Right renal cortex interstitium (tissue), 3 donors: ENCODE measurements around the gene LRRC36. TPM values are rescaled to one million over a fixed set of nuclear protein-coding genes. Genes with fewer than 3 reads are reported as not detected.
"Not testable (repeated sequence)": the region's sequence is repeated elsewhere in the genome, so short reads cannot be mapped to it uniquely, and the experiment has no call there.

Experiments
- DNase-seq, 3 donors: peaks; one replicate each; pipeline ENCODE4 v3.0.0-alpha.2; 2013; ENCODE audit warnings: low read depth in 3 of 3, low spot score in 2 of 3
- polyA plus RNA-seq, 3 donors: library from polyadenylated mRNA; unstranded; fragments of 120-200 nt; gene quantifications; one replicate each; pipeline ENCODE4 v1.2.1, GENCODE V29; 2013; ENCODE audit not compliant: insufficient read length in 3 of 3

The LRRC36 gene
- polyA plus RNA-seq, 3 donors = 3.2 to 4.6 (median 3.7) TPM

DNA sequence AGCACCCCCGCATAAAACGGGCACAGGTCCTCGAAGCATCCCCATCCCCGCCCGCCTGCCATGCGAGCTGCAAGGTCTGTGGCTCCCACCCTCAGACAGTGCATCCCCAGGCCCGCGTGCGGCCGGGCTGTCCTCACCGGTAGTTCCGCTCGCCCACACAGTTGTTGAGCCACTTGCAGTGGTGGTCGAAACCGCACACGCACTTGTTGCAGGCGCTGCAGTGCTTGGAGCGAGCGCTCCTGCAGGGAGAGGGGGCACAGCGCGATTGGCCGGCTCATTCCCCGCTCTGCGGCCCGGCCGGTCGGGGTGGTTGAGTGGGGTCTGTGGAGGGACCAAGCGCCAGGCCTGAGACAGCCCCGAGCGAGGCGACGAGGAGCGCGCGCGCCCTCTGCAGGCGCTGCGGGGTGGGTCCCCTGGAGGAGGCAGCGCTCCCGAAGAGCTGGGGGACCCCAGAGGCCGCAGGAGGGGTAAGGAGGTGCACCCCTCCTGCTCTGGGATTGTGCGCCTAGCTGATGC is 72.7 kb downstream of the LRRC36 start:
- no peak for DNase-seq

DNA sequence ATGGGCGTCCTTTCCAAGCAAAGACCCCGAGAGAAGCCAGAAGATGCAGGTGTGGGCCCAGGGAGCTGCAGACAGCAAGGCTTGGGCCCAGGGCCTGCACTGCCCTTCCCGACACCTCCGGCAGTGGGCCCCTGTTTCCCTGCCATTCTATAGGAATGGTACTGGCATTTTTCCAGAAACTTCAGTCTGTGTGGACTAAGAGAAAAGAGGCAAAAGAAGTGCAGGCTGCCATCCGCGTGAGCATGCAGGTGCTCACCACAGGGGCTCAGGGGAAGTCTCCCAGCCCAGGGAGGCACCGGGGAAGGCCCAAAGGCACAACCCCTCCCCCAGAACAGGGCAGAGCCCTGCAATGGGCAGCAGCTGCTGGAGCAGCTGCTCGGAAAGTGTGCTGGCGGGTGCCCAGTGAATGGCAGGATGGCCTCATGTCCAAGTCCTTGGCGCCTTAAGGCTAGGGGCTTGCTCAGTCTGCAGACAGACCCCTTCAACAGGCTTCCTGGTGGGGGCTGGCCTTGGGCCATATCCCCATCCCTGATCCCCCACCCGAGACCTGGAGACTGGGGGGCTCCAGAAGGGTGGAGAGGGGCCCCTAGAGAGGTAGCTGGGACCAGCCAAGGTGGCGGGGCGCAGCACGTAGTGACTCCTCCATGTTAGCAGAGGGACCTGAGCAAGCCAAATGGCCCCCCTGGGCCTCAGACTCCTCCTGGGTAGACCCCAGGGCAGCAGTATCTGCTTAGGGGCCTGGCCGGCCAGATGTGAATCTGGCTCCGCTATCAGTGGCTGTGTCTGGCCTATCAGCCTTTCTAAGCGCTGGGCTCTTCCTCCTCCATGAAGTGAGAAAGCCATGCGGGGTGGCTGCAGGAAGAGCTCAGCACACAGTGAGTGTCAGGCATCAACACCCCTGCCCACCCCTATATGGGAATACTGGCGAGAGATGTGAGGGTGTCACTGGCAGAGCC is 73.4 kb downstream of the LRRC36 start:
- DNase-seq = no peak

DNA sequence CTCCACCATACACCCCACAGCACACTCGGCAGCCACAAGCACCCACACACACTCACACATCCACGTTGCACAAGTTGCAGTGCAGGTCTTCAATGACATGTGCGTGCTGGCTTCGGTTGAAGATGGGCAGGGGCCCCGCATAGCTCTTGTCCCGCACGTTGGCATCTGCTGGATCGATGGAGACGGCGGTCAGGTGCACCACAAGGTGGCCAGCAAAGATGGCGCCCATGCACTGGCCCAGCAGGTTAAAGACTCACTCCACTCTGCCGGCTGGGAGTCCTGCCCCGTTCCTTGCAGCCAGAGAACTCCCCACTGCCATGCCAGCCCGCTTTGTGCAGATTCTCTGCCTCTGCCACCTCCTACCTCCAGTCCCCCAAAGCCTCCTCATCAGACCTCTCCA is 74.3 kb downstream of the LRRC36 start:
- no peak for DNase-seq

DNA sequence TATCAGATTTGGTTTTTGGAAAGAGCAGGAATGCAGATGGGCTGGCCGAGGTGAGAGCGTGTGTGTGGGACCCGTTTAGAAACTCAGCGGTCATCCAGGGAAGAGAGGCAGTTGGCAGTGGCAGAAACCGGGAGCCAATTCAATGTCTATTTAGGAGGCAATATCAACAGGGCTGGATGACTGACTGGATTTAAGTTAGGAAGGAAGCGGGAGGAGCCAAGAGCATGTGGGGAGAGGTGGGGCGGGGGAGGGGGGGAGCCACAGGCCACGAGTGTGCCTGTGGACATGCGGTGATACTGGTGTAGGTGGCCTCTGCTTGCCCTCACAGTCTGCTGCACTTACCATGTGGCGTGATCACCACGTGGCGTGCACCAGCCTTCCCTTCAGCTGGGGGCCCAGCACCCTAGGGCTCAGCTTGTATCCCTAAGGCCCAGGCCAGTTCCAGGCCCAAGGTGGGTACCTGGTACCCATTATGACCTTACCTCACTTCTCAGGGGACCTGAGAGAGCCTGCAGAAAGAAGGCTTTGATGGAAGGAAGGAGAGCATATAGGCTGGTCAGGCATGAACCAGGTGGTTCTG is 77.5 kb downstream of the LRRC36 start:
- no peak for DNase-seq

DNA sequence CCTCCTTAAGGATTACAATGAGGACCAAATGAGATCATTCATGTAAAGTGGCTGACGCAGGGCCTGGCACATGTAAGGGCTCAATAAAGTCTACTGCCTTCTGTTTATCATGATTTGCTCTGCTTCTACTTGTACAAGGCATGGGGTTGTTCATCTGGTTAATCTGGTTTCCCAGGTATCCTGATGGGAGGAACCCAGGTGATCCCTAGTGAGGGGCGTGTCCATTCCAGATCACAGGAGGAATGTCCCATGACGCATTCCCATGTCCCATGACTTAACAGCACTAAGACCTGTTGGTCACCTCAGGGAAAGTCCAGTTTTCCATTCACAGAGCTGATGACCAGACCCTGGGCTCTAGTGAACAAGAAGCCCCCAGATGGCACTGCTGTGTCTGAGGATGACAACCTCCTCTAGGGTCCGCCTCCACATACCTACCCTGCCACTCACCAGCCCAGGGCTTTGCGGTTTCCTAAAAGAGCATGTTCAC is 78.2 kb downstream of the LRRC36 start:
- DNase-seq = no peak

DNA sequence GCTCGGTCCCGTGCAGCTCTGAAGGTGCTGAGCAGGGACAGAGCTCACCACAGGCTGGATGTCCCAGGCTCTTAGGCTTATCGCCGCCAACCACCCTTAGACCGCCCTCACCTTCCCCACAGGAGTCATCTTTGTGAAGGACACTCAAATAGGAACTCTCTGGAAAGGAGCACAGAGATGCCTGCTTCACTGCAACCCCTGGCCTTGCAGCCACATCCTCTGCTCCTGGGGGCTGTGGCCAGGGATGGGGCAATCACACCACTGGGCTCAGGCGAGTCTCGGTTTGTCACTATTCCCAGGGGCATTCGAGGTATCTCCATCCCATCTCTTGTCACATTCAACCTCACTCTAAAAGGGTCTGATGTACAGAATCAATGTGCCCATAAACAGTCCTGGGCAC is 78.7 kb downstream of the LRRC36 start:
- DNase-seq = no peak

DNA sequence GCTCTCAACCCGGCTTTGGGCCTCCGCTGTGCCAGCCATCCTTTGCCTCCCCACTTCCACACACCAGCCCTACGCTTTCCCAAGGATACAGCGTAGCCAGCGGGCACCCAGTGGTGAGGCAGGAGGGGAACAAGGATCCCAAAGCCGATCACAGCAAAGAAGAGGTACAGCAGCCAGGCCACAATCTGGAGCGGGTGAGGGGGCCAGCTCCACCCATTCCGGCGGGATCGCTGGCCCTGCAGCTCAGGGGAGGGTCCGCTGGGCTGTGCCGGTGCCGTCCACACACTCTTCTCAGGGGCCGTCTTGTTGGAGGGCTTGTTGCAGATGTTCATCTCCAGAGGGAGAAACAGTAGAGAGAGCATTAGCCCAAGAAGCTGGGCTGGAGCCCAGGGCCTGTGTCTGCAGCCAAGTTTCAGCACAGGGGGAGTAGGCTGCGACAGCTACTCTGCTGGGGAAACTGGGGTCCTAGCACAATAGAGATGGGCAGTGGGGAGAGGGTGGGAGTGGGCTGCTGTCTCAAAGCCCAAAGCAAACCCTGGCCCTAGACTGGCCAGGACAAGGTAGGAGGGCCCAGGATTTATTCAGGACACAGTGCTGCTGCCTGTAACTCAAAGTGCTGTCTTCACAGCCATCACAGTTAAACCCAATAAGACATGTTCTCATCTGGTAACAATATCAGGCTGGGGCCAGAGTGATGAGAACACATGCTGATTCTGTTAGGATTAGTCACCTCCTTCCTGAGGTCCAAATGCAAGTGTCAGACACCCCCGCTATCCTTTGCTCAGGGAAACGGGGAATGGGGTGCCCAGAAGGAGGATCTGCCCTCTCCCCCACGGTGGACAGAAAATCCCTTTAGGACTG is 79.7 kb downstream of the LRRC36 start:
- no peak for DNase-seq

DNA sequence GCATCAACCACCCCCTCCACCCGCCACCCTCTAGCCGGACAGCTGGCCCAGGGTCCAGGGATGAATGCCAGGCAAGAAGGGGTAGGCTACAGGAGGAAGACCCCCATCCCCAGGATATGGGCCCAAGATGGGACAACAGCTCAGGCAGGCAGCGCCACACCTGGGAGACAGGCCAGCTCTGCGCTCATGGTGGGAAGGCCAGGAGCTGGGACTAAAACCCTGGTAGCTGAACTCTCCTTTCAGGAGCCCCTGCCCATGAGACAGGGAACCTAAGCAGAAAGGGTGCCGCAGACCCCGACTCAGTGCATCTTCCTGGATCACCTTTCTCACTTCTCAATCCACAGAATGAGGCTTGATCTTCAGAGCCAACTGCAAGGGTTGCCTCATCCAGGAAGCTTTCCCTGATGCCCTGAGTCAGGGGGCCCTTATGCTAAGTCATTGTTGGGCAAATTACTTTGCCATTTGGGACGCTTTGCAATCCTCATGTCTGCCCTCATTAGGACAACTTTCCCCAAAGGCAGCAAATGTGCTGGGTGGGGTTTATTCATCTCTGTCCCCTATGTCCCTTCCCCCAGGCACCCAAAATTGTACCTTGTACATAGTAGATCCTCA is 80.7 kb downstream of the LRRC36 start:
- no peak for DNase-seq

DNA sequence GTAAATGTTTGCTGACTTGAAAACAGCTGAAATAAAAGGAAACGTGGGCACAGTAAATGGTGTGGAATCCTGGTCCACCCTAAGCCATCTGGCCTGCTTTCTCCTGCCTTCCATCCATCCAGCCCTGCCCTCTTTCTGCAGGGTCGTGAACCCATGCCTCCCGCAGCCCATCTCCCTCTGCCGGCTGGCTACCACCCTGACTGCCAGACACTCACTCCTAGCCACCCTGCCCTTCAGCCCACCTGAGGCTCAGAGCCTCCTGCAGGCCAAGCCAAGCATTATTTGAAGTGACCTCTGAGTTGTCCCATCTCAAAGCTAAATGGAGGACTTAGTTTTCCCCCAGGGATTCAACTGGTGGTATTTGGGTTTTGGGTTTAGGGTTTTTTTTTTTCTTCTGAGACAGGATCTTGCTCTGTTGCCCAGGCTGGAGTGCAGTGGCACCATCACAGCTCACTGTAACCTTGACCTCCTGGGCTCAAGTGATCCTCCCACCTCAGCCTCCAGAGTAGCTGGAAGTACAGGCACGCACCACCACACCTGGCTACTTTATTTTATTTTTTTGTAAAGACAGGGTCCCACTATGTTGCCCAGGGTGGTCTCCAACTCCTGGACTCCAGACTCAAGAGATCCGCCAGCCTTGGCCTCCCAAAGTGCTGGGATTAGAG is 81.3 kb downstream of the LRRC36 start:
- DNase-seq = no peak

DNA sequence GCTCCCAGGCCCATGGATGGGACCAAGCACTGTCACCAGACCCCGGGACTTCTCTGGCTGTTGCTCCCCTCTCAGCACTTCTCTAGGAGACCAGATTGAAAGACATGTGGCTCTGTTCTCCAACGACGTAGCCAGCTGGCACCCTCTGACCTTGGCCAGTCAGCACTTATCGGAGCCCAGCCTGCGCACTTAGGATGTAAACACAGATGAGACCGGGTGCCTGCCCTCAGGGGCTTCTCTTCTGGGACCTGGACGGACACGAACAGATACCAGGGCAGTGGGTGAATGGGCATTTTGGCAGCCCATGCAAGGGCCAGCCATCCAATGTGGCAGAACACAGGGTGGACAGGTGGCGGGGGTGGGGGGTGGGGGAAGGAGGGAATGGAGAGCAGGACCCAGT is 83.0 kb downstream of the LRRC36 start:
- DNase-seq = no peak

DNA sequence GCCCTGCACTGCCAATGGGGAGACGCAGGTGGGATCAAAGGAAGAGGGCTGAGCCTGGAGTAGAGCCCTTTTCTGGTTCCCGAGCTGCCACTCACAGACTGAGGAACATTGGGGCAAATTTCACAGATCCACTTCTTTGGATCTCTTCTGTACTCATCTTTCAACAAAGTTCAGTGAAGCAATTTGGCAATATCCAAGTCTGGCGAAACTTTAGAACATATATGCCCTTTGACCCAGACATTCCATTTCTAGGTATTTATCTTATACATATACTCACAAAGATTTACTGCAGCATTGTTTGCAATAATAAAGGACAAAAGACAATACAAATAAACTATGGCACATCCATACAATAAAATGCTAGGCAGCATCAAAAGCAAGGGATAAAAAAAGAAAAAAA is 84.7 kb downstream of the LRRC36 start:
- DNase-seq = no peak

DNA sequence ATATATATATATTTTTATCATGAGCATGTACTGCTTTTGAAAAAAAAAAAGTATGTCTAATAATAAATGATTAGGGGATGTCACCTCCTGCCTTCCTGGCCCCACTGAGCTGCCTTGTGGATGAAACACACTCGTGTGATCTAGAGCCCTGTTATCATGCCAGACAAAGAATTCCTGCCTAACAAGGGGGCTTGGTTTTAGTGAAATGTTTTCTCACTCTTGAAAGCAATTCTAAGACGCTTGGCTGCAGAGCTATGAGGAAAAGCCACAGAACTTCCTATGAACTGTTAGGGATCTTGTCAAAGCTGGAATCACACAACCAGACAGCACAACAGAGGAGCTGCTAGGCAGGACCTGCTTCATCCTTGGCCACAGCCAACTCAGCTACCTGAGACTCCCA is 85.7 kb downstream of the LRRC36 start:
- no peak for DNase-seq

DNA sequence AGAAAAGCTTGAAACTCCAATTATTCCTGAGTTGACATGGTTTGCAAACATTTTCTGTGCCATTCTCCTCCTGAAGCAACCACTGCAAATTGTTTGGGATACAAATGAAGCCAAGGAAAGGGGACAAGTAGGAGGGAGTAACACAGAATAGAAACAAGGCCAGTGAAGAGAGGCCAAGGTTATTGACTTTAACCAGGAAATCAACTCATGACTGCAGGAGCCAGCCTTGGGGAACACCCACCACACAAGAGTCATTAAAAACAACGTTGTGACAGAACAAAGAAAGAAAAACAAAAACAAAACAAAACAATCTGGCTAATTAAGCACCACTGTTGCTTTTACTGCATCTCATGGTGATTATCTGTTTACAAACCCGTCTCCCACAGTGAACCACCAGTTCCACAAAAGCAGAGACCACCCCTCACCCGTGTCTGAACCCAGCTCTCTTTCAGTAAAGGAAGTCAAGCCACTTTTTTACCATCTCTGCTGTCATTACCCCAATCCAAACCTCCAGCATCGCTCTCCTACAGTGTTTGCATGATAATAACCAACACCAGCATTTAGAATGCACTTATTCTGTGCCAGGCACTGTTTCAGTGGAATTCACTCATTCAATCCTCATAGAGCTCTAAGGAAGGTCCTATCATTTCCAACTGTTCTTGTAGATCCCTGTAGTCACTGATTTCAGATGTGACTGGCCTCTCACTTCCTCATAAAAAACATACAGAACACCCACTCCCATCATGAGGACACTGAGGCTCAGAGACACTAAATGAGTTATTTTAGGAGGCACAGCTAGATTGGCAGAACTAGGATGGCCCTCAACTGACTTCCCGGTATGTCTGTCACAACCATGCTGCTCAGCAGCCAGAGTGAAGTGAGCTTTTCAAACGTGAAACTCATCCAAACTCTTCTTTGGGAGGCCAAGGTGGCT is 87.6 kb downstream of the LRRC36 start:
- DNase-seq = no peak

DNA sequence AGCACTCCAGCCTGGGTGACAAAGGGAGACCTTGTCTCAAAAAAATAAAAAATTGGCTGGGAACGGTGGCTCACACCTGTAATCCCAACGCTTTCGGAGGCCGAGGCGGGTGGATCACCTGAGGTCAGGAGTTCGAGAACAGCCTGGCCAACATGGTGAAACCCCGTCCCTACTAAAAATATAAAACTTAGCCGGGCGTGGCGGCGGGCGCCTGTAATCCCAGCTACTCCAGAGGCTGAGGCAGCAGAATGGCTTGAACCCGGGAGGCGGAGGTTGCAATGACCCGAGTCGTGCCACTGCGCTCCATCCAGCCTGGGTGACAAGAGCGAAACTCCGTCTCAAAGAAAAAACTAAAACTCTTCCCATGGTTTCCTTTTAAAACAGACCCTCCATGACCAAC is 88.8 kb downstream of the LRRC36 start:
- DNase-seq = not testable (repeated sequence)

DNA sequence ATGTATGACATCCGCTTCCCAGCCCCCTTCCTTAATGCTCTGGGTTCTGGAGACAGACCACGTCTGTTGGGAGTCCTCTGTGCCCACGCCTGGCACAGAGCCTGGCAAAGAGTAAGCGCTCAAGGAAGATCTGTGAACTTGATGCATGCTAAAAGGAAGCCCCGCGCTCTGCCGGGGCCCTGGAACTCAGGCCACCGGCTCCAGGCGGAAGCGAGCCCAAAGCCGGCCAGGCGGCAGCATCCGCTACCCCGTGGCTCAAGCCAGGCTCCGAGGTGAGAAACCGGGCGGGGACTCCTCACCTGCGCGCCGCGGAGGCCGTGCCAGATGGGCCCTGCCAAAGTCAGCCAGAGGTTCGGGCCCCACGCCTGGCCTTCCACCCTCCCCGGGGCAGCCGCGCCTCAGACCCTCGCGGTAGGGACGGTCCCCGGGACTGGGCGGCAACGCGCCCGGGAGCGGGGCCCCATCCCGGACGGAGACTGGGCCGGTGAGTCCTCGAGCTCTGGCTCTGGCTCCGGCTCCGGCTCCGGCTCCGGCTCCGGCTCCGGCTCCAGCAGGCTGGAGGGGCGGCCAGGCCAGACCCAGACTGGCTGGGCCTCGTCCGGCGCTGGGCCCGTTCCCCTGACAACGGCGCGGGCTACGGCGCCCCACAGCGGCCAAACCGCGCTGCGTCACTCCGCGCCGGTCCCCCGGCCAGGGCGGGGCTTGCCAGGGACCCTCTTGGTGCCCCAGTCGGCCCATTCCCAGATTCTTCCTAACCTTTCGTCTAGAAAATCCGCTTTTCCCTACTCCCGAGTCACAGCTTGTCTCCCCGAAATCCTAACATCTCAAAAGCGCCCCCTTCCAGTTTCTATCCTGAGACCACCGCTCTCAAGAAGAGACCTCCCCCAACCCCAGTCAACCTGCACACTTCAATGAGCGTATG is 89.5 kb downstream of the LRRC36 start, which contains the start of gene ZDHHC1:
ZDHHC1 (minus strand) TSS at position 606 of the 922 bp plus-strand sequence. CDS start 8,702 bp downstream, outside the sequence.
- no peak for DNase-seq

DNA sequence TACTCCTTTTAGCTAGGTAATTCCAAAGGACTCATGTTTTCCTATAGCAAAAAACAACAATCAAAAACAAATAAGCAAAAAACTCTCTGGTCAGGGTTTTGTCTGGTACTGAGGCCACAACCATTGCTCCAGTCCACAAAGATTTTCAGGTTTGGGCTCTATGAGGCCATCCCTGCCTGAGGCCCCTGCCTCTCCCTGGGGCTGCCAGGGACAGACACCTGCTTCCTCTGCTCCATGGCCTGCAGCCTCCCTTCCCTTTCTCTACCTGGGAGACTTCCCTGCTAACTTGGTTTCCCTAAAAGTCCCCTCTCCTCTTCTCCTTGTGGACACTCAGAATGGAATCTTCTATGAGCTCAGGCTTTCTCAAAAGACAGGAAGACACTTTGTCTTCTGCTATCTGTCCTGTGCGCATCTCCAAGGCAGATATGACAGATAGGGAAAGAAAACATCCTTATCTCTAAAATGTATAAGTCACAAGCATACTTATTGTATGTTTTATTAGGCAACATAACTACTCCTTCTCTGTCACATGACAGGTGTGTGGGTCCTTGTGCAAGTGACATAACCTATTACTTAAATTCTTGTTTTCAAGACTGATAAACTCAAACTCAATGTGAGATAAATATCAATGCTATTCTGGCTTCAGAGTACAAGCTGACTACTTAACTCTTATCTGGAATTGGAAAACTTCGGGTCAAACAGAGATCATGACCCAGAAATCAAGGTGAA is 90.9 kb downstream of the LRRC36 start:
- DNase-seq = no peak

DNA sequence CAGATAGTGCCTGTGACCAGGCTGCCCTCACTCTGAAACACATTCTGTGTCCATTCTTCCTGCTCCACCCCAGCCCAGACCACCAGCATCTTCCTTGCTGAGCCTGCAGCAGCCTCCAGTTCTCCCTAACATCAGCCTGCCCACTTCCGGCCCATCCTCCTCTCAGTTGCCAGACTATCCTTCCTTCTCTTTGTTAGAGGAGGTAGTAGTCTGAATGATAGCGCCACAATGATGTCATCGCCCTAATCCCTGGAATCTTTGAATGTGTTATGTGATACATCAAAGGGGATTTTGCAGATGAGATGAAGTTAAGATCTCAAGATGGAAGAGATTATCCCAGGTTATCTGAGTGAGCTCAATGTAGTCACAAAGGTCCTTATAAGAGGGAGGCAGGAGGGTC is 92.9 kb downstream of the LRRC36 start:
- no peak for DNase-seq
